SK-N-MC (cell line): Measurements from ENCODE around the gene PZP.

ENCODE experiments used
- EZH2 ChIP-seq: fragments of 200-600 bp; sonication (generic); IDR thresholded peaks from one replicate; pipeline ENCODE4 v1.6.1; 2017; ENCODE audit warnings: antibody characterized with exemption
- FOXP2 ChIP-seq: optimal IDR thresholded peaks from 2 replicates; pipeline ENCODE3; 2011; ENCODE audit warnings: mild to moderate bottlenecking, moderate library complexity; ENCODE audit not compliant: insufficient read depth; ENCODE audit errors: extremely low read length, control extremely low read depth
- POLR2AphosphoS5 ChIP-seq: IDR thresholded peaks from 2 replicates; pipeline ENCODE4 v1.6.1; 2012; ENCODE audit warnings: mild to moderate bottlenecking, low read depth, low read length, borderline replicate concordance

DNA sequence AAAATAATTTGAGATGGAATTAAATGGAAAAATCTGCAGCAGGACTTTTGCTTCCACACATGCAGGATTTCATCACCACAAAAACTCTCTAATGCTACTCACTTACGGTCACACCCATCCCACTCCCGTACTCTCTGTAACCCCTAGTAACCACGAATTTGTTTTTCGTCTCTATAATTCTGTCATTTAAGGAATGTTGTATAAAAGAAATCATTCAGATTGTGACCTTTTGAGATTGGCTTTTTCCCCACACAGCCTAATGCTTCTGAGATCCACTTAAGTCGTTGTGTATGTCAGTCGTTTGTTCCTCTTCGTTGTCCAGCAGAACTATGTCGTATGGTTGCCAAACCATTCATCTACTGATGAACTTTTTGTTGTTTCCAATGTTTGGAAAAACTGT lies 19.8 kb upstream of the PZP start:
- TF ChIP-seq EZH2, result no peak
- no peak for TF ChIP-seq FOXP2
- no peak for TF ChIP-seq POLR2AphosphoS5
